Effector memory CD4-positive, alpha-beta T cell (primary cell): Measurements from ENCODE around the gene TSPEAR.

Source experiments
- DNase-seq, 3 donors: peaks; one replicate each; pipeline ENCODE4 v3.0.0-alpha.2; 2020
- H3K27ac ChIP-seq: 2 replicates; pipeline ENCODE4 v1.7.0; 2013; ENCODE audit warnings: mild to moderate bottlenecking, low read length, moderate library complexity; ENCODE audit not compliant: insufficient read depth, poor library complexity, severe bottlenecking
- H3K27me3 ChIP-seq: replicated peaks from 2 replicates; pipeline ENCODE4 v1.7.0; 2013; ENCODE audit warnings: mild to moderate bottlenecking, low read length; ENCODE audit not compliant: insufficient read depth, control insufficient read depth, poor library complexity, severe bottlenecking
- H3K36me3 ChIP-seq: 2 replicates; pipeline ENCODE4 v1.7.0; 2013; ENCODE audit warnings: mild to moderate bottlenecking, low read length, moderate library complexity; ENCODE audit not compliant: control insufficient read depth, insufficient read depth
- H3K4me1 ChIP-seq: 2 replicates; pipeline ENCODE4 v1.7.0; 2013; ENCODE audit warnings: low read length, mild to moderate bottlenecking; ENCODE audit not compliant: control insufficient read depth, insufficient read depth, poor library complexity, severe bottlenecking
- H3K4me3 ChIP-seq: 2 replicates; pipeline ENCODE4 v1.7.0; 2013; ENCODE audit warnings: low read length, low read depth, mild to moderate bottlenecking; ENCODE audit not compliant: insufficient read depth, poor library complexity, severe bottlenecking
- H3K9me3 ChIP-seq: 2 replicates; pipeline ENCODE4 v1.7.0; 2013; ENCODE audit warnings: mild to moderate bottlenecking, low read length, moderate library complexity; ENCODE audit not compliant: control insufficient read depth

TSPEAR gene

GRCh38 chr21:44459712-44460440 lies 251.5 kb downstream of the TSPEAR start:
- DNase-seq = no peak
- Histone ChIP-seq H3K9me3 (no peaks in the 10 kb centered on the region), H3K27ac (no peak overlapping the region), H3K27me3 (no peaks in the 10 kb centered on the region), H3K36me3 (no peaks in the 10 kb centered on the region), H3K4me3 (no peak overlapping the region), H3K4me1 (peaks cover 7% of the 10 kb centered on the region)

GRCh38 chr21:44458971-44459711 lies 252.2 kb downstream of the TSPEAR start:
- Histone ChIP-seq H3K4me3 (no peak overlapping the region), H3K27me3 (no peaks in the 10 kb centered on the region), H3K4me1 (peaks cover 7% of the 10 kb centered on the region), H3K9me3 (no peaks in the 10 kb centered on the region), H3K27ac (no peak overlapping the region), H3K36me3 (no peaks in the 10 kb centered on the region)
- DNase-seq = no peak

- H3K36me3 ChIP-seq = no peaks in the 10 kb centered on the region
- no peak overlapping the region for H3K4me3 ChIP-seq
- H3K4me1 ChIP-seq = peaks cover 7% of the 10 kb centered on the region
- no peaks in the 10 kb centered on the region for H3K9me3 ChIP-seq
- no peak for DNase-seq
- H3K27ac ChIP-seq = no peak overlapping the region
- no peaks in the 10 kb centered on the region for H3K27me3 ChIP-seq
These were observed 254.2 kb downstream of the TSPEAR start for GRCh38 chr21:44456915-44457736.

DNA sequence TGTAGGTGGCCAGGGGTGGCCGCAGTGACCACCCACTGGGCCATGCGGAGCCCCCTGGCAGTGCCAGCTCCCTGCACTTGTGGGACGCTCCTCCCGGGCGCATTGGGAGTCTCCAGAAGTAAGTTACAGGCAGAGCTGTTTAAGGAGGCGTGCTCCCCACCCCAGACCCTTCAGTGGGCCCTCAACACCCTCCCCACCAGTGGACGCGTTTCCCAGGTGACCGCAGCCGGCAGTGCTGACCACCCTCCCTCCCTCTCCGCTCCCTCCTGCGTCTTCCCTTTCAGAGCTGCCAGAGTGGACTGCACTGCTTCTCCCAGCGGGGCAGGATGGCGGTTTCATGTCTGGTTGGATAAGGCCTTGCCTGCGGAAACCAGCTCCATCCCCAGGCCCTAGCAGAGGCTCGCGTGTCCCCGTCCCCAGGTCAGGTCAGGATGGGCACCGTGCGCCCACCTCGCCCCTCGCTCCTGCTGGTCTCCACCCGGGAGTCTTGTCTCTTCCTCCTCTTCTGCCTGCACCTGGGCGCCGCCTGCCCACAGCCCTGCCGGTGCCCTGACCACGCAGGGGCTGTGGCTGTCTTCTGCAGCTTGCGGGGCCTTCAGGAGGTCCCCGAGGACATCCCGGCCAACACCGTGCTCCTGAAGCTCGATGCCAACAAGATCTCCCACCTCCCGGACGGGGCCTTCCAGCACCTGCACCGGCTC lies 255.0 kb downstream of the TSPEAR start:
- H3K4me3 ChIP-seq = peak overlapping the region; percentile 84
- H3K27ac ChIP-seq = no peak overlapping the region
- H3K4me1 ChIP-seq = peaks cover 7% of the 10 kb centered on the region
- H3K9me3 ChIP-seq = no peaks in the 10 kb centered on the region
- H3K36me3 ChIP-seq = no peaks in the 10 kb centered on the region
- no peaks in the 10 kb centered on the region for H3K27me3 ChIP-seq
- DNase-seq = no peak

- no peak overlapping the region for H3K27ac ChIP-seq
- H3K9me3 ChIP-seq = no peaks in the 10 kb centered on the region
- H3K4me1 ChIP-seq = peaks cover 7% of the 10 kb centered on the region
- H3K4me3 ChIP-seq = peak overlapping the region; percentile 84
- no peak for DNase-seq
- no peaks in the 10 kb centered on the region for H3K27me3 ChIP-seq
- no peaks in the 10 kb centered on the region for H3K36me3 ChIP-seq
These were observed 255.7 kb downstream of the TSPEAR start for GRCh38 chr21:44455524-44456213.

DNA sequence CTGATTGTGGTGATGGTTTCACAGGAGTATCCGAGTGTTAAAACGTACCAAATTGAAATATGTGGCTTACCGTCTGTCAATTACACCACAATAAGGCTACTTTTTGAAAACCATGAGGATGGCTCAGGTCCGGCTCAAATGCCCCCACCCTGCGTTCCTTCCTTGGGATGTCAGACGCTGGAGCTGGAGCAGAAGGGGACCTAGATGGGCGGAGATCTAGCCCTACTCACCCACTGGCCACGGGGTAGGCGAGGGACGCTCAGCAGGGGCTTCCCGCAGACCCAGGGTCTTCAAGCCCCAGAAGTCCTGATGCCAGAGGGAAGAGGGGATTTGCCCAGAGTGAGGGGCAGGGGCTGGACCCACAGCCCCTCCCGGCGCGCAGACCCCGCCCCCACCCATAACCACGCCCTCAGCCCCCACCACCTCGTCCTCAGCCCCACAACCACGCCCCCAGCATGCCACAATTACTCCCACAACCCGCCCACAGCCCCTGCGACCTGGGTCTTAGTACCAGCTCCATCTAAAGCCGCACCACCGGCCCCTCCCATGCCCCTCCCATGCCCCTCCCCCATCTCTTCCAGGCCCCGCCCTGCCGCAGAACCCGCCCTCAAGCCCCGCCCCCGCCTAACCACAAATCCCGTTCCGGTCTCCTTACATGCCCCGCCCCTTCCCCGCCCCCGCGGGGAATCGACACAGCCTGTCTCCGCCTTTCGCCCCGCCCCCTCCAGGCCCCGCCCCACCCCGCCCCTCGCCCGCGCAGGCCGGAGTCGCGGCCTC lies 256.4 kb downstream of the TSPEAR start, which contains the start of gene LRRC3:
LRRC3 (plus strand) TSS at position 764 of the 777 bp plus-strand sequence. CDS start 1,135 bp downstream, outside the sequence.
- Histone ChIP-seq H3K27ac (no peak within 1 kb of the TSS), H3K27me3 (no peaks in the 10 kb centered on the region), H3K4me1 (peaks cover 7% of the 10 kb centered on the region), H3K36me3 (no peaks in the 10 kb centered on the region), H3K9me3 (no peaks in the 10 kb centered on the region), H3K4me3 (peak within 1 kb of the TSS; percentile 84)
- DNase-seq = peak; percentile 71 to 80 (median 80)

DNA sequence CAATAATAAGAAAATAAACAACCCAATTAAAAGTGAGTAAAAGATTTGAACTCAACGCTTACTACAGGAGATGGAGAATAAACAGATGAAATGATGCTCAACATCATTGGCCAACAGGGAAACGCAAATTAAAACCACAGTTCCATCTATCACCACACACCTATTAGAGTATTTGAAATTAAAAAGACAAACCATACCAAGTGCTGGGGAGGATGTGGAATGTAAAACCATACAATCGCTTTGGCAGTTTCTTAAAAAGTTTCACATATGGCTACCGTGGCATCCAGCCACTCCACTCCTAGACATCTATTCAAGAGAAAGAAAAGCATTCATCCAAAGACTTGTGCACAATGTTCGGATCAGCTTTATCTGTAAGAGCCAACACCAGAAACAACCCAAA lies 257.3 kb downstream of the TSPEAR start:
- Histone ChIP-seq H3K4me3 (no peak overlapping the region), H3K4me1 (peaks cover 7% of the 10 kb centered on the region), H3K27me3 (no peaks in the 10 kb centered on the region)

GRCh38 chr21:44453120-44453519 lies 258.3 kb downstream of the TSPEAR start:
- Histone ChIP-seq H3K9me3 (no peaks in the 10 kb centered on the region), H3K36me3 (no peaks in the 10 kb centered on the region), H3K27ac (no peak overlapping the region), H3K4me1 (peaks cover 7% of the 10 kb centered on the region), H3K4me3 (no peak overlapping the region), H3K27me3 (no peaks in the 10 kb centered on the region)
- no peak for DNase-seq

More for the DNA sequence above, 257.3 kb downstream of the TSPEAR start:
- Histone ChIP-seq H3K9me3 (no peaks in the 10 kb centered on the region), H3K36me3 (no peaks in the 10 kb centered on the region), H3K27ac (no peak overlapping the region)
- DNase-seq = no peak
